Endothelial cell (in vitro differentiated cells): ENCODE results near the gene SCN1A. TPM values are rescaled to one million over a fixed set of nuclear protein-coding genes. Genes with fewer than 3 reads are reported as not detected.
"Not testable (repeated sequence)": the region's sequence is repeated elsewhere in the genome, so short reads cannot be mapped to it uniquely, and the experiment has no call there.

Experiments
- DNase-seq: peaks from one replicate; pipeline ENCODE4 v3.0.0; 2021; ENCODE audit warnings: low spot score
- H3K27ac Mint-ChIP-seq: one replicate; pipeline ENCODE4 v1.8.0; 2021; ENCODE audit warnings: mixed read lengths, inconsistent platforms; ENCODE audit not compliant: unreplicated experiment
- H3K27me3 Mint-ChIP-seq: one replicate; pipeline ENCODE4 v1.8.0; 2021; ENCODE audit warnings: mild to moderate bottlenecking, moderate library complexity, mixed read lengths, inconsistent platforms; ENCODE audit not compliant: unreplicated experiment
- H3K36me3 Mint-ChIP-seq: one replicate; pipeline ENCODE4 v1.8.0; 2021; ENCODE audit warnings: mild to moderate bottlenecking, low read depth, mixed read lengths, inconsistent platforms; ENCODE audit not compliant: unreplicated experiment
- H3K4me1 Mint-ChIP-seq: one replicate; pipeline ENCODE4 v1.8.0; 2021; ENCODE audit warnings: mild to moderate bottlenecking, mixed read lengths, inconsistent platforms; ENCODE audit not compliant: unreplicated experiment
- H3K4me3 Mint-ChIP-seq: one replicate; pipeline ENCODE4 v1.8.0; 2021; ENCODE audit warnings: mild to moderate bottlenecking, mixed read lengths, inconsistent platforms; ENCODE audit not compliant: unreplicated experiment
- H3K9me3 Mint-ChIP-seq: one replicate; pipeline ENCODE4 v1.8.0; 2021; ENCODE audit warnings: mixed read lengths, inconsistent platforms; ENCODE audit not compliant: unreplicated experiment
- total RNA-seq: library from RNA; stranded (reverse); fragmentation: NEBNext Ultra II Directional; extraction: Animal tissue kit (Norgen Biotek cat#: 25700); gene quantifications from one replicate; pipeline ENCODE4 v1.2.1, GENCODE V29; 2021; ENCODE audit not compliant: unreplicated experiment
- TF ChIP-seq, protein P1 (sequence below): fragments of 200-600 bp; sonication (generic); IDR thresholded peaks from one replicate; pipeline ENCODE4 v1.5.0; 2021; ENCODE audit warnings: antibody characterized with exemption; ENCODE audit not compliant: unreplicated experiment

SCN1A gene
- total RNA-seq, 1 donor from 2014 or later, result 0.33 TPM

DNA sequence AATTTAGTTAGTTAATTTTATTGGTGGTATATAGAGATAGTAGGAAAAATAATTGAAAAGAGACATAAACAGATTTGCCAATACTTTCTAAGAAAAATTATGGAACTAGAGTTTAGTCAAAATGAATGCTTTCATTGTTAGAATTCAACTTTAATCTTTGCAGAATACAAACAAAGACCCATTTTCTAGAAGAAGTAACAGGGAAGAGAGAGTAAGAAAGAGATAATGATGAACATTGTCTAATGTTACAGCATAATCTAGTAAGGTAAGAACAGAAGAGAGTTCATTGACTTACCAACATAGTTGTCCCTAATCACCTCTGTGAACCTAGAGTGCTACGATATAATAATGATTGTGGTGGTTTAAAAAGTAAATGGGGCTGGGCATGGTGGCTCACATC, 23.7 kb downstream of the SCN1A start:
- Mint-ChIP-seq H3K36me3 (no peaks in the 10 kb centered on the region), H3K4me3 (no peak overlapping the region), H3K27me3 (no peaks in the 10 kb centered on the region), H3K27ac (no peak overlapping the region), H3K9me3 (no peaks in the 10 kb centered on the region), H3K4me1 (no peaks in the 10 kb centered on the region)
- TF ChIP-seq, protein P1, sequence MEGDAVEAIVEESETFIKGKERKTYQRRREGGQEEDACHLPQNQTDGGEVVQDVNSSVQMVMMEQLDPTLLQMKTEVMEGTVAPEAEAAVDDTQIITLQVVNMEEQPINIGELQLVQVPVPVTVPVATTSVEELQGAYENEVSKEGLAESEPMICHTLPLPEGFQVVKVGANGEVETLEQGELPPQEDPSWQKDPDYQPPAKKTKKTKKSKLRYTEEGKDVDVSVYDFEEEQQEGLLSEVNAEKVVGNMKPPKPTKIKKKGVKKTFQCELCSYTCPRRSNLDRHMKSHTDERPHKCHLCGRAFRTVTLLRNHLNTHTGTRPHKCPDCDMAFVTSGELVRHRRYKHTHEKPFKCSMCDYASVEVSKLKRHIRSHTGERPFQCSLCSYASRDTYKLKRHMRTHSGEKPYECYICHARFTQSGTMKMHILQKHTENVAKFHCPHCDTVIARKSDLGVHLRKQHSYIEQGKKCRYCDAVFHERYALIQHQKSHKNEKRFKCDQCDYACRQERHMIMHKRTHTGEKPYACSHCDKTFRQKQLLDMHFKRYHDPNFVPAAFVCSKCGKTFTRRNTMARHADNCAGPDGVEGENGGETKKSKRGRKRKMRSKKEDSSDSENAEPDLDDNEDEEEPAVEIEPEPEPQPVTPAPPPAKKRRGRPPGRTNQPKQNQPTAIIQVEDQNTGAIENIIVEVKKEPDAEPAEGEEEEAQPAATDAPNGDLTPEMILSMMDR, result no peak
- DNase-seq, result no peak

DNA sequence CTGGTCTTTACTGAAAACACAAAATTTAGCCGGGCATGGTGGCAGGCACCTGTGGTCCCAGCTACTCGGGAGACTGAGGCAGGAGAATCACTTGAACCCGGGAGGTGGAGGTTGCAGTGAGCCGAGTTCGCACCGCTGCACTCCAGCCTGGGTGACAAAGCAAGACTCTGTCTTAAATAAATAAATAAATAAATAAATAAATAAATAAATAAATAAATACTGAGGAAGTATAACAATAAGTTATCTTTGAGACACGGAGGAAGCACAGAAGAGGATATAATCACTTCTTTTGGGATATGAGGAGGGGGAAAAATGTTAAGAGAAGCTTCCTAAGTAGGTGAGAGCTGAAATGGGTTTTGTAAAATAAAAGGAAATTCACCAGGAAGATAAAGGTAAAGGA, 24.5 kb downstream of the SCN1A start:
- not testable (repeated sequence) for H3K4me1 Mint-ChIP-seq, H3K9me3 Mint-ChIP-seq, H3K36me3 Mint-ChIP-seq, H3K27me3 Mint-ChIP-seq, DNase-seq, H3K27ac Mint-ChIP-seq, H3K4me3 Mint-ChIP-seq

DNA sequence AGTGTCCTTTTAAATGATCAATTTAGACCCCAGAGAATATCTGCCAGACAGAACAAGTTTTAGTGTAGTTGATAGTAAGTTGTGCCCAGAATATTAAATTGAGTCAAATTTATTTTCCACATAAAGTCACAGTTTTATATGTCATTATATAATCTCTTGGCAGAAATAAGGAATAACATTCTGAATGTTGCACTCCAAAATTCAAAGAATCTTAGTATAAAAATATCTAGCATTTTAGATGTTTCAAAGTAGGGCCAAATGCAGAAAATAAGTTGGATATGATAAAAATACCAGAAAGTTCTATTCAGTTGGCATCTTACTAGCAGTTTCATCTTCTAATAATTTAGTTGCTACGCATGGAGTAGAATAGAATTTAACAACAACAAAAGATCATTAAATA, 33.5 kb downstream of the SCN1A start:
- TF ChIP-seq, protein P1, result no peak
- no peak for DNase-seq
- H3K27me3 Mint-ChIP-seq, result peaks cover 3% of the 10 kb centered on the region
- H3K4me3 Mint-ChIP-seq, result no peak overlapping the region
- no peak overlapping the region for H3K27ac Mint-ChIP-seq
- H3K36me3 Mint-ChIP-seq, result no peaks in the 10 kb centered on the region
- H3K9me3 Mint-ChIP-seq, result no peaks in the 10 kb centered on the region
- peaks cover 8% of the 10 kb centered on the region for H3K4me1 Mint-ChIP-seq

DNA sequence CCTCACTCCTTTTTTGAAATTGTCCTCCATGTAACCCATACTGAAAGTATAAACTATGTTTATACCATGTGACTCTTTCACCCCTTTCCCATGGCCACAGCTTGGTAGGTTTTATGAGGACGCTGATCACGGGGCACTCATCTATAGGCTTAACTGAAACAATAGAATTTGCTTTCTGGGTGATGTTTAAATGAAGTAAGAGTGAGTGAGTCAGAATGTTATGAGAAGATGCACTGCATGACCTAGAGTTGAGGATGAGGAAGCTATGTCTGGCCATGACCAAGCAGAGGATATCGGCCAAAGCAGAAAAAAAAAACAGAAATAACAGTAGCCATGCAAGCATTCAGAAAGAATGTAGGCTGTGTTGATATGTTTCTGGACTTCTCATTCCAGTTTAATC, 34.9 kb downstream of the SCN1A start:
- Mint-ChIP-seq H3K27me3 (peaks cover 1% of the 10 kb centered on the region), H3K27ac (no peak overlapping the region), H3K36me3 (no peaks in the 10 kb centered on the region), H3K9me3 (no peaks in the 10 kb centered on the region), H3K4me1 (peaks cover 7% of the 10 kb centered on the region), H3K4me3 (no peak overlapping the region)
- no peak for DNase-seq
- TF ChIP-seq, protein P1, result no peak

DNA sequence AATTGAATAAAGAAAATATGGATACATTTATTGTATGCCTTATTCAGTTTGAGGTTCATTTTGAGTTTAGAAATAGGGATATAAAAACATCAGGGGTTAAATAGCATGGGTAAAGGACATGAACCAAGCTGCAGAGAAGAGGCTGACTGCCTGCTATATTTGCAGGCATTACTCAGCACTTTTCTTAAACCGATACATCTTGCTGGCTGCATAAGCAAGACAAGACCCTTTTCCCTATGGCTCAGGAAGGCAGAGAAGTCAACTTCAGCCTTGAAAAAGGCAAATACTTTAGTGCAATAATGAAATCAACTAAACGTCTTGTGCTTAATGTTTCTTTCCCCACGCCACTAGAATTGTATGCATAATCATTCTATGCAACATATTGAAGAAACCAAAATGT, 36.4 kb downstream of the SCN1A start:
- Mint-ChIP-seq H3K27ac (no peak overlapping the region), H3K27me3 (peaks cover 1% of the 10 kb centered on the region), H3K4me3 (no peak overlapping the region), H3K36me3 (no peaks in the 10 kb centered on the region), H3K9me3 (no peaks in the 10 kb centered on the region), H3K4me1 (peaks cover 7% of the 10 kb centered on the region)
- TF ChIP-seq, protein P1, result no peak
- DNase-seq, result no peak

DNA sequence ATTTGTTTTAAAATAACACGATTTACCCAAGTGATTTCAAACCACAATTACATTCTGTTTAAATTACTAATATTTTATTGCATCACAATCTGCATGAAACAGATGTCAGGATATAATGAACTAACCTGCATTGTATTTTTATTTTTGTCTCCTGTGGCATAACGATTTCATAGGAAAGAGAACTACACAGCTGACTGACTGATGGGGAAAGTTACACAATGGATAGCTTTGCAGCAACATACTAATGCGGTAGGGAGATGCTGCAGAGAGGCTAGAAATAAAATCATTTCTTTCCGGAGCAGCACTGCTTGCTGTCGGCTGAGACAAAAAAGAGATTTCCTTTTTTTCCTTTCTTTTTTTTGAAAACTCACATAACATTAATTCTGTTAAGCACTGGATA, 36.9 kb downstream of the SCN1A start:
- Mint-ChIP-seq H3K27me3 (peaks cover 1% of the 10 kb centered on the region), H3K9me3 (no peaks in the 10 kb centered on the region), H3K36me3 (no peaks in the 10 kb centered on the region), H3K27ac (no peak overlapping the region), H3K4me3 (no peak overlapping the region), H3K4me1 (peaks cover 7% of the 10 kb centered on the region)
- TF ChIP-seq, protein P1, result no peak
- no peak for DNase-seq
